ENCODE results near the gene PDCD1LG2. TPM values are rescaled to one million over a fixed set of nuclear protein-coding genes. Genes with fewer than 3 reads are reported as not detected.

PDCD1LG2 gene
- total RNA-seq, 1 experiment from 2014 or later = not detected

GRCh38 chr9:5489630-5490490, 20.5 kb upstream of the PDCD1LG2 start:
- H3K36me3 ChIP-seq (ENCODE audit: control insufficient read depth, insufficient read depth, low read length) = no peaks in the 10 kb centered on the region
- TF ChIP-seq TCF7L2 (IDR thresholded peaks at IDR 0.05; ENCODE audit: low read depth, low read length) (no peak), SIN3A (IDR thresholded peaks at IDR 0.05; ENCODE audit: borderline replicate concordance, insufficient read depth, low read depth, low read length) (no peak), POLR2AphosphoS5 (IDR thresholded peaks at IDR 0.05; ENCODE audit: low read depth, low read length) (no peak), REST (IDR thresholded peaks at IDR 0.05; ENCODE audit: insufficient read depth in 1 of 2, low read depth in 2 of 2, low read length in 1 of 2) (no peak)
- TF ChIP-seq, protein P1, sequence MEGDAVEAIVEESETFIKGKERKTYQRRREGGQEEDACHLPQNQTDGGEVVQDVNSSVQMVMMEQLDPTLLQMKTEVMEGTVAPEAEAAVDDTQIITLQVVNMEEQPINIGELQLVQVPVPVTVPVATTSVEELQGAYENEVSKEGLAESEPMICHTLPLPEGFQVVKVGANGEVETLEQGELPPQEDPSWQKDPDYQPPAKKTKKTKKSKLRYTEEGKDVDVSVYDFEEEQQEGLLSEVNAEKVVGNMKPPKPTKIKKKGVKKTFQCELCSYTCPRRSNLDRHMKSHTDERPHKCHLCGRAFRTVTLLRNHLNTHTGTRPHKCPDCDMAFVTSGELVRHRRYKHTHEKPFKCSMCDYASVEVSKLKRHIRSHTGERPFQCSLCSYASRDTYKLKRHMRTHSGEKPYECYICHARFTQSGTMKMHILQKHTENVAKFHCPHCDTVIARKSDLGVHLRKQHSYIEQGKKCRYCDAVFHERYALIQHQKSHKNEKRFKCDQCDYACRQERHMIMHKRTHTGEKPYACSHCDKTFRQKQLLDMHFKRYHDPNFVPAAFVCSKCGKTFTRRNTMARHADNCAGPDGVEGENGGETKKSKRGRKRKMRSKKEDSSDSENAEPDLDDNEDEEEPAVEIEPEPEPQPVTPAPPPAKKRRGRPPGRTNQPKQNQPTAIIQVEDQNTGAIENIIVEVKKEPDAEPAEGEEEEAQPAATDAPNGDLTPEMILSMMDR (IDR thresholded peaks at IDR 0.05) = no peak

GRCh38 chr9:5492965-5493678, 17.2 kb upstream of the PDCD1LG2 start:
- Histone ChIP-seq H3K4me3 (ENCODE audit: low read depth in 2 of 2, low read length in 2 of 2) (no peak overlapping the region), H3K27me3 (ENCODE audit: control insufficient read depth, insufficient read depth, low read length) (no peaks in the 10 kb centered on the region), H3K36me3 (ENCODE audit: control insufficient read depth, insufficient read depth, low read length) (no peaks in the 10 kb centered on the region), H3K9me3 (ENCODE audit: control insufficient read depth, insufficient read depth, low read depth, low read length) (no peaks in the 10 kb centered on the region), H3K27ac (ENCODE audit: low read length) (no peak overlapping the region), H3K4me1 (ENCODE audit: control insufficient read depth, insufficient read depth, low read length) (no peaks in the 10 kb centered on the region)
- ATAC-seq (no peak), DNase-seq (ENCODE audit: low read depth, low spot score) (no peak)
- TF ChIP-seq REST (IDR thresholded peaks at IDR 0.05; ENCODE audit: insufficient read depth in 1 of 2, low read depth in 2 of 2, low read length in 1 of 2) (no peak), TCF7L2 (IDR thresholded peaks at IDR 0.05; ENCODE audit: low read depth, low read length) (no peak), SIN3A (IDR thresholded peaks at IDR 0.05; ENCODE audit: borderline replicate concordance, insufficient read depth, low read depth, low read length) (no peak), POLR2AphosphoS5 (IDR thresholded peaks at IDR 0.05; ENCODE audit: low read depth, low read length) (no peak)
- TF ChIP-seq, protein P1 (IDR thresholded peaks at IDR 0.05) = no peak
- BruUV-seq (replicated peaks) = no TSS peak
- intact Hi-C loops (cut with micrococcal nuclease; ENCODE audit: unreplicated experiment) (no loop called here), in situ Hi-C loops (cut with HindIII; ENCODE audit: low pct_unique_long_range_greater_than_20kb, low sequenced_read_pairs) (no loop called here)
- POLR2A ChIA-PET = no interaction called here
- CTCF ChIA-PET = no interaction called here

More at GRCh38 chr9:5489630-5490490, 20.5 kb upstream of the PDCD1LG2 start:
- Histone ChIP-seq H3K27me3 (ENCODE audit: control insufficient read depth, insufficient read depth, low read length) (no peaks in the 10 kb centered on the region), H3K4me3 (ENCODE audit: low read depth in 2 of 2, low read length in 2 of 2) (no peak overlapping the region), H3K4me1 (ENCODE audit: control insufficient read depth, insufficient read depth, low read length) (no peaks in the 10 kb centered on the region), H3K27ac (ENCODE audit: low read length) (no peak overlapping the region), H3K9me3 (ENCODE audit: control insufficient read depth, insufficient read depth, low read depth, low read length) (no peaks in the 10 kb centered on the region)
- CTCF ChIA-PET = no interaction called here
- ATAC-seq (no peak), DNase-seq (ENCODE audit: low read depth, low spot score) (no peak)
- intact Hi-C loops (cut with micrococcal nuclease; ENCODE audit: unreplicated experiment) = no loop called here
- no TSS peak for BruUV-seq (replicated peaks)
- in situ Hi-C loops (cut with HindIII; ENCODE audit: low pct_unique_long_range_greater_than_20kb, low sequenced_read_pairs) = no loop called here
- POLR2A ChIA-PET = no interaction called here

All from Panc1 (cell line).